GM19438 (cell line): ENCODE results near the gene C4orf33.
"Not testable (repeated sequence)": the region's sequence is repeated elsewhere in the genome, so short reads cannot be mapped to it uniquely, and the experiment has no call there.

Experiments
- ATAC-seq: cut with Tn5 transposase; IDR thresholded peaks from one replicate; pipeline ENCODE4 v1.9.1; 2021; ENCODE audit warnings: low read depth; ENCODE audit not compliant: unreplicated experiment

C4orf33 gene

DNA sequence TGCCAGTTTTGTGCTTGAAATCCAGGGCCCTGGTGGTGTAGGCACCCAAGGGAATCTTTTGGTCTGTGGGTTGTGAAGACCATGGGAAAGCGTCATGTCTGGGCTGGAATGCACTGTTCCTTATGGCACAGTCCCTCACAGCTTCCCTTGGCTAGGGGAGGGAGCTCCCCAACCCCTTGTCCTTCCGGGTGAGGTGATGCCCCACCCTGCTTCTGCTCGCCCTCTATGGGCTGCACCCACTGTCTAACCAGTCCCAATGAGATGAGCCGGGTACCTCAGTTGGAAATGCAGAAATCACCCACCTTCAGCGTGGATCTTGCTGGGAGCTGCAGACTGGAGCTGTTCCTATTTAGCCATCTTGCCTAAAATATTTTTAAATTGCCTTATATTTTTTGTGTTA is 30.7 kb downstream of the C4orf33 start:
- not testable (repeated sequence) for ATAC-seq

DNA sequence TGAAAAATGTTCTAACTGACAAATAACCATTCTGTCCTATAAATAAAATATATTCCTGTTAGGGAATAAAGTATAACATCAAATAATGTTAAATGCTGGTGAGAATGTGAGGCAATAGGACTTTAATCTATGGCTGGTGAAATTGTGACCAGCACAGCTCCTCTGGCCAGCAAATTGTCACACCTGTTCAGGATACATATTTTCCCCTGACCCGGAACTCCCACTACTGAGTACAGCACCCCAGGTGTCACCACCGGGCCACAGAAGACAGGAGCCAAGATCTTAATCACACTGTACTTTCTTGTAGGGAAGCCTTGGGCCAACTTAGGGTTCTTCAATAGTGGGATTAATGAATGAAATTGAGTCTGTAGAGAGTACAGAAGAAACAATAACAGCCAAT is 33.2 kb downstream of the C4orf33 start:
- no peak for ATAC-seq

DNA sequence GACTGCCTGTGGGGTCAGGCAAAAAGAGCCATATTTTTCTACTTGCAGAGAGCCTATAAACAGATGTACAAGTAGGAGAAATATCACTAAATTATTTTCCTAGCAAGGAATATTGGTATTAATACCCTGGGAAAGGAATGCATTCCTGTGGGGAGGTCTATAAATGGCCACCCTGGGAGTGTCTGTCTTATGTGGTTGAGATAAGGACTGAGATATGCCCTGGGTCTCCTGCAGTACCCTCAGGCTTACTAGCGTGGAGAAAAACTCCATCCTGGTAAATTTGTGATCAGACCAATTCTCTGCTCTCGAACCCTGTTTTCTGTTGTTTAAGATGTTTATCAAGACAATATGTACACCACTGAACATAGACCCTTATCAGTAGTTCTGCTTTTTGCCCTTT is 35.4 kb downstream of the C4orf33 start:
- no peak for ATAC-seq

GRCh38 chr4:129136433-129136832 is 40.5 kb downstream of the C4orf33 start:
- no peak for ATAC-seq

- no peak for ATAC-seq
Measured at GRCh38 chr4:129138810-129139496, 43.0 kb downstream of the C4orf33 start.

DNA sequence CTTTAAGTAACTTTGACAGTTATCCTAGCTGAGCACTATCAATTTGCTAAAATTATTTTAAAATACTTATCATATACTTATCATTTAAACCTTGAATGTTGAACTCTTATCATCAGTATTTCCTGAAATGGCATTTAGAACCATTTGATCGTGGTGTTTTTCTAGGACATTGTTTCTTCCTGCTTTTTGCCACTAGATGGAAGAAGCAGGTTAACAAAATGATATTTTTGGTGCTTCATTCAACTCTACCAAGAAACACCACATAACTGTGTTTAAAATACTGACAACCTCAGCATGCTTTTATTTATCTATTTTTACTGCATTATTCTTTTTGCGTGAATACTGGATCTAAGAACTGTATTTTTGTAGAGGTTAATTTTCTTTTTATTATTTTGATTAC is 44.6 kb downstream of the C4orf33 start:
- ATAC-seq = no peak

DNA sequence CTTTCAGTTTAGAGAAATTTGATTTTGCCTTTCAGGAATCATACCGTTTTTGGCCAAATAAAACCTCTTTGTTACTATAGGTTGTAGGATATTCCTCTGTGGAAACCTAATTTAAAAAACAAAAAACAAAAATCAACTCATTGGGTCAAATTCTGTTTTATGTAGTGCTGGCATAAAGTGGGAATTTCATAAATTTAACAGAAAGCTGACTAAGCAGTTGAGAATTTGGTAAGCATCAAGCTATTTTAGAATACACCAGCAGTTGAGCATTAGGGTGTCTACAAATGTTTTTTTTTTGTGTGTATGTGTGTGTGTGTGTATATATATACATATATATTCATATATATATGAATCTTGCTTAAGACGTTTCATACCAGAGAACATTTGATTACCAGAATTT is 47.4 kb downstream of the C4orf33 start:
- no peak for ATAC-seq

DNA sequence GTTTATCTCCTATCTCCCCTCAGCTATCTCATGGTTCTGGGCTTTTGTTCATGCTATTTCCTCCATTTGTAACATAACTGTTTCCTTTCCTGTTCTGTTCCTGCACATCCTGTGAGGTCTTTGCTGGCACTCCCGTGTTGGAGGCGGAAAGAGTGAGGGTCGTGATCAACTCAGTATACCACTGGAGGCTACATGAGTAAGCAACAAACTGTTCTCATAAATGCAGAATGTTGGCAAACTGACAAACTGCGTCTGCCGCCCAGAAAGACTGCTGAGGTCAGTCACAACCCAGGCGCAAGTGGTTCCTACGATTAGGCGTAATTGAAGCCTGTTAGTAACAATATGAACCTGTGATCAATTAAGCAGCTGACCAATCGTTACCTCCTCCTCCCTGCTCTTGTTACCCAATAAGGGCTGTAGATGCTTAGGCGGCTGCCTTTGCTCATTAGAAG is 48.8 kb downstream of the C4orf33 start:
- no peak for ATAC-seq

DNA sequence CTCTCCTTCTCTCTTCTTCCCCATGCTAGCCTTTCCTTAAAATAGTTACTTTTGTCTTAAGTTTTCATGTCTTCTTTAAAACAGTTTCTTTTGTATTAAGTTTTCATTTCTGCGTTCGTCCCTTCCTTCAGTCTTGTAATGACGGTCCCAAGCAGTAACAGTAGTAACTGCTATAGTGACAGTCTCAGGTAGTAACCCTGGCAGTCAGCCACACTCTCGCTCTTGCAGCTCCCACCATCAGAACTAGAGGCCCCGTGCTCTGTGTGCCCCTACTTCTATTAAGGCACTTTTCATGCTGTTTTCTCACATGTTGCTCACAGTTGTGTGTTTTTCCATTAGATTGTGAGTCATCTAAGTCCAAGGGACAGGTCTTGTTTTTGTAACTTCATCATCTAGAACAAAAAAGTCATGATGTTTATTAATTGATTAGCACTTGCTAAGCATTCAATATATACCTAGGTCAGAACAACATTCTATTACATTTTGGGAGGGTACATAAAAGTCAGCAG is 49.3 kb downstream of the C4orf33 start:
- ATAC-seq = no peak

DNA sequence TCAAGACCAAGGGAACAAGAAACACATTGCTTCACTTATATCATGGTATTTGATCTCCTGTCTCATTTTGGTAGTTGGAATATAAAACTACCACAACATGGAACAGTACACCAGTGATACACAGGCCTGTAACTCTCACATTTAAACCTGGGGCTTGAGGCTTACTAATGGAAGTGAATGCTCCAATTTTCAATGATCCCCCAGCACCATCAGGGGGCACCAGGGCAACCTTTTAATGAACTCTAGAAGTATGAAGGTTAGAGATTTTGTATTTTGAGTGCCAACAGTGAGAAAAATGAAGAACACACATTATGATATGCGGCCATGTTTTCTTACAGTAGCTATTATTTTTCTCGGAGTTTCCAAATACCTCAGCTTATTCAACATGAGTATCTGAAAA is 50.7 kb downstream of the C4orf33 start:
- ATAC-seq = no peak

GRCh38 chr4:129148892-129149291 is 52.9 kb downstream of the C4orf33 start:
- no peak for ATAC-seq

GRCh38 chr4:129149906-129150305 is 54.0 kb downstream of the C4orf33 start:
- no peak for ATAC-seq

DNA sequence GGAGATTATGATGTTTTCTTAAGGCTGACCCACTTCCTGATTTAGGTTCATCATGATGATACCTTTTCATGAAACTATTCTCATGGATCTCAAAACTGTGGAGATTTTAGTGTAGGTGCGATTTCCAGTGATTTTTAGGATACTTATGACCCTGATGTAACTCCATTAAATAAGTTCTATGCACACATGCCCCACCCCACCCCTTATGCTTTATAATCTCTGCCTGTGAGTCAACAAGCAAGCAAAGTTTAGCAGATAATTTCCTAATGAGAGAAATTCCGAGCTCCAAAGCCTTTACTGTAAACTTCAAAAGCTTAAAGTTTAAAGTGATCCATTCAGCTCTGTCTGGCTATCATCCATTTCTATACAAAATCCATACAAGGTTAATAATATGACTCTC is 56.4 kb downstream of the C4orf33 start:
- no peak for ATAC-seq

GRCh38 chr4:129153700-129154099 is 57.7 kb downstream of the C4orf33 start:
- no peak for ATAC-seq

DNA sequence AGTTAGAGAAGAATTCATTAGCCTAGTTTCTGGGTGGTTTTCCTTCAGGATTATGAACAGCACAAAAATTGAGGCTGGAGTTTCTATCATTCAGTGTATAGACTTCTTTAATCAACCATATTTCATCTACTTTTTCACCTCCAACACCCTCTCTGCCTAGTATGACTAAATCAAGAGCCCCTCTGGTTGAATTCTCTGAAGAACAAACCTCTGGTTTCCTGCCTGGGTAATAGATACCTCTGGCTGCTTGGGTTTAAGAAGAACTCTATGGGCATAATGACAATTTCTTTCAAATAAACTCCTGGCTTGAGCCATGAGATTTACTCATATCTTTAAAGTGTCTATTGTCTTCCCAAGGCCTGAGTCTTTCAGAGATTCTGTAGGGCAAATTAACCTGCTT is 66.5 kb downstream of the C4orf33 start:
- no peak for ATAC-seq

DNA sequence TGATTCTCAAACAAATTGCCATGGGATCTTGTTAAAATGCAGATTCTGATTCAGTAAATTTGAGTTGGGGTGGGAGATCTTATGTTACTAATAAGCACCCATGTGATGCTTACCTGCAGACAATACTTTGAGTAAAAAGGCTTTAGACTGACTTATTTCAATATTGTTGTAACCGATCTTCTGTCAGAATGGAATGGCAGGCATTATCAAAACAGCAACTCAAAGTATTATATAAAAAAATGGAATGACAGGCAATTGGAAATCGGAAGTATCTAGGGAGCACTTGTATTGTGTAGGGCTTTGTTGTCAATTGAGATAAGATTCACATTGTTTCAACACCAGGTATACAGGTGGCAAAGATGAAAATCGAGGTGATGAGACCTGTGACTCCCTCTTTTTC is 67.5 kb downstream of the C4orf33 start:
- no peak for ATAC-seq

- no peak for ATAC-seq
Measured at GRCh38 chr4:129164243-129164642, 68.3 kb downstream of the C4orf33 start.
